ENCODE data around the gene SLC22A24. TPM values are rescaled to one million over a fixed set of nuclear protein-coding genes. Genes with fewer than 3 reads are reported as not detected.

The SLC22A24 gene
- total and polyA plus RNA-seq, 7 donors, result not detected

DNA sequence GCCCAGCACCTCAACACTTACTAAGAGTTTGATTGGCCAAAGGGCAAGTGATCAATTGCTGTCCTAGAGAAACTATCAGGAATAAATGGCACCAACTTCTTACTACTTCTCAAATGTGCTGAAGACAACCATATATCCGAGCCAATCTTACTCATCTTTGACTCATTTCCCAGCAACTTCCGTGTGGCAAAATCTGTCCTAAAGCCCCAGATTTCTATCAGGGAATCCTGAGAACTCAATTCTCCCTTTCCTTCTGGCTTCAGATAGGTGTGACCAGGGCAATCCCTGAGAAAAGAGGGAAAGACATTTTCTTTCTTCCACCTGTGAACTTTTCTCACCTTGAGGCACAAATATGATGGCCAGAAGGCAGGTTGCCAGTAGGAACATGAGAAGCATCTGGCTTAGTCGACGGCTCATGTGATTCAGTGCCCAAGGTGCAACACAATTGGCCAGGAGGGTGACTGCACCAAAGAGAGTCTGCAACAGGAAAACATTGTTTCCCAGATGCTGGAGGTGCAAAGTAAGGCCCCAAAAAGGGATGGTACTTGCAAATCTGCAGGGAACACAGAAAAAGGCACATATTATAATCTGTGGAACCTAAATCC, 21.8 kb upstream of the SLC22A24 start:
- Histone ChIP-seq H3K9me3 (no peaks in the 10 kb centered on the region), H3K27ac (no peak overlapping the region), H3K4me3 (no peak overlapping the region), H3K36me3 (ENCODE audit: insufficient read depth in 1 of 2, low read depth in 1 of 2) (no peaks in the 10 kb centered on the region), H3K27me3 (ENCODE audit: insufficient read depth in 3 of 3, low read length in 2 of 3) (peaks cover 0 to 10% (median 3%) of the 10 kb centered on the region in 3 donors), H3K4me1 (no peaks in the 10 kb centered on the region)
- 63 to 71% (median 69%) methylated on average over 4 of the region's 4 CpGs for WGBS, 3 donors
- ATAC-seq (no peak), DNase-seq (no peak)
- TF ChIP-seq, protein P1, sequence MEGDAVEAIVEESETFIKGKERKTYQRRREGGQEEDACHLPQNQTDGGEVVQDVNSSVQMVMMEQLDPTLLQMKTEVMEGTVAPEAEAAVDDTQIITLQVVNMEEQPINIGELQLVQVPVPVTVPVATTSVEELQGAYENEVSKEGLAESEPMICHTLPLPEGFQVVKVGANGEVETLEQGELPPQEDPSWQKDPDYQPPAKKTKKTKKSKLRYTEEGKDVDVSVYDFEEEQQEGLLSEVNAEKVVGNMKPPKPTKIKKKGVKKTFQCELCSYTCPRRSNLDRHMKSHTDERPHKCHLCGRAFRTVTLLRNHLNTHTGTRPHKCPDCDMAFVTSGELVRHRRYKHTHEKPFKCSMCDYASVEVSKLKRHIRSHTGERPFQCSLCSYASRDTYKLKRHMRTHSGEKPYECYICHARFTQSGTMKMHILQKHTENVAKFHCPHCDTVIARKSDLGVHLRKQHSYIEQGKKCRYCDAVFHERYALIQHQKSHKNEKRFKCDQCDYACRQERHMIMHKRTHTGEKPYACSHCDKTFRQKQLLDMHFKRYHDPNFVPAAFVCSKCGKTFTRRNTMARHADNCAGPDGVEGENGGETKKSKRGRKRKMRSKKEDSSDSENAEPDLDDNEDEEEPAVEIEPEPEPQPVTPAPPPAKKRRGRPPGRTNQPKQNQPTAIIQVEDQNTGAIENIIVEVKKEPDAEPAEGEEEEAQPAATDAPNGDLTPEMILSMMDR (IDR thresholded peaks at IDR 0.05), result no peak
- intact Hi-C loops (cut with DNase I), result no loop called here

DNA sequence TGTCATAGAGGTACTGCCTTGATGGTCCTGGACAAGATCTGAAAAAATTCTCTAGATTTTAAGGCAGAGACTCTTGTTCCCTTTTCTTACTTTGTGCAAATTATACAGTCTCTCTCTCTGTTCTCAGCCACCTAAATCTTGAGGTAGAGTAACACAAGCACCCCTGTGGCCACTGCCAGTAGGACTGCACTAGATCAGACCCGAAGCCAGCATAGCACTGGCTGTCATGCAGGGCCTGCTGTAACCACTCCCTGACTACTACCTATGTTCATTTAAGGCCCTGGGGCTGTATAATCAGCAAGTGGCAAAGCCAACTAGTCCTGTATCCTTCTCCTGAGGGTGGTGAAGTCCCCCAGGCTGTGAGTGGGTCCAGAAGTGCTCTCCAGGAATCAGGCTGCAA, 11.8 kb upstream of the SLC22A24 start:
- intact Hi-C loops (cut with DNase I), result no loop called here
- no peak for ATAC-seq

DNA sequence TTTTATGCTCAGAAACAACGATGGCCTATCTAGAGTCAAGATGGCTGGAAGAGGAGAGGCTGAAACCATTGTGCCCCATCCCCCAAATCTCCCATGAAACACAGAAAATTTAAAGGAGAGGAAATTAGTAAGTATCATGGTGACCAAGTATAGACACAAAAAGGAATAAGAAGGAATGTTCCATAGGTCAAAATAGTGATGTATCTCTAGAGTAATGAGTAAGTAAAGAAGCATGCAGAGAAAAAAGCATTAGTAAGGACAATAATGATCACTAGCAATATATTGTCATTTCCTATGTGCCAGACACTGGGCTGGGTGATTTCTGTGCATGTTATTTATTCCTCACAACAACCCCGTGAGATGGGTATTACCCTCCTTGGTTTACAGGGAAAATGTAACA, 2.6 kb upstream of the SLC22A24 start:
- intact Hi-C loops (cut with DNase I), result no loop called here
- H3K36me3 ChIP-seq (ENCODE audit: insufficient read depth in 1 of 2, low read depth in 1 of 2), result no peaks in the 10 kb centered on the region
- no peak for ATAC-seq
- no peak overlapping the region for H3K4me3 ChIP-seq
- TF ChIP-seq, protein P1 (IDR thresholded peaks at IDR 0.05), result no peak
- no peaks in the 10 kb centered on the region for H3K9me3 ChIP-seq
- DNase-seq, result no peak
- H3K4me1 ChIP-seq, result no peaks in the 10 kb centered on the region
- WGBS, 3 donors, result 73 to 74% (median 74%) methylated on average over 2 of the region's 2 CpGs
- H3K27ac ChIP-seq, result no peak overlapping the region
- no peaks in the 10 kb centered on the region for H3K27me3 ChIP-seq (ENCODE audit: insufficient read depth in 3 of 3, low read length in 2 of 3)

More for the DNA sequence above, 11.8 kb upstream of the SLC22A24 start:
- no peak for DNase-seq
- TF ChIP-seq, protein P1 (IDR thresholded peaks at IDR 0.05), result no peak
- H3K9me3 ChIP-seq, result peaks cover 15% of the 10 kb centered on the region
- no peaks in the 10 kb centered on the region for H3K4me1 ChIP-seq
- no peak overlapping the region for H3K27ac ChIP-seq
- no peaks in the 10 kb centered on the region for H3K36me3 ChIP-seq (ENCODE audit: insufficient read depth in 1 of 2, low read depth in 1 of 2)
- no peak overlapping the region for H3K4me3 ChIP-seq
- no peaks in the 10 kb centered on the region for H3K27me3 ChIP-seq (ENCODE audit: insufficient read depth in 3 of 3, low read length in 2 of 3)
- WGBS, 3 donors, result 69 to 76% (median 76%) methylated on average over 1 of the region's 1 CpG

DNA sequence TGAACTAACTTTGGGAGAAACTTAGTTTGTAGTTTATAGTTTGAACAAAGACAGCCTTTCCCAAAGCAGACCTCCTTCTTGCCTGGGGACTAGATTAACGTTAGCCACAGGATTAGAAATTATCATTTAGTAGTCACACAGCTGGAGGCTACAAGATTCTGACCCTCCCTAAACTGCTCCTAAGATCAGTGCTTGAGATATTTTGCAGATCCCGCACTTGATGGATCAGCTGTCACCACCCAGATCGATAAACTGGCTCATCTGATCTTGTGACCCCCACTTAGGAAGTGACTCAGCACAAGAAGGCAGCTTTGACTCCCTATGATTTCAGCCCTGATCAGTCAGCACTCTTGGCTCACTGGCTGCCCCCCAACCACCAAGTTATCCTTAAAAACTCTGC, 1.6 kb downstream of the SLC22A24 start:
- Histone ChIP-seq H3K27ac (no peak overlapping the region), H3K9me3 (no peaks in the 10 kb centered on the region), H3K4me3 (no peak overlapping the region), H3K27me3 (ENCODE audit: insufficient read depth in 3 of 3, low read length in 2 of 3) (no peaks in the 10 kb centered on the region), H3K36me3 (ENCODE audit: insufficient read depth in 1 of 2, low read depth in 1 of 2) (no peaks in the 10 kb centered on the region), H3K4me1 (no peaks in the 10 kb centered on the region)
- TF ChIP-seq, protein P1 (IDR thresholded peaks at IDR 0.05), result no peak
- ATAC-seq, result no peak
- whole genome bisulfite sequencing, 3 donors, result 51 to 57% (median 52%) methylated on average over 3 of the region's 3 CpGs
- DNase-seq, result no peak
- intact Hi-C loops (cut with DNase I), result no loop called here

All from psoas muscle (tissue), 8 donors.